C4-2B (cell line): ENCODE measurements around the gene TXNIP.

ENCODE experiments used
- H3K27ac ChIP-seq: fragments of 450-650 bp; 2 replicates; pipeline ENCODE4 v1.5.1; 2017
- CTCF ChIP-seq: fragments of 450-650 bp; conservative IDR thresholded peaks from 2 replicates; pipeline ENCODE4 v1.5.1; 2017; ENCODE audit warnings: mild to moderate bottlenecking
- ZFX ChIP-seq: fragments of 450-650 bp; IDR thresholded peaks from 2 replicates; pipeline ENCODE4 v1.6.1; 2017

The TXNIP gene

GRCh38 chr1:145952903-145953302 is 43.5 kb downstream of the TXNIP start:
- no peak overlapping the region for H3K27ac ChIP-seq
- TF ChIP-seq CTCF = no peak
- TF ChIP-seq ZFX = no peak

GRCh38 chr1:145951526-145951925 is 44.9 kb downstream of the TXNIP start:
- H3K27ac ChIP-seq = no peak overlapping the region
- no peak for TF ChIP-seq CTCF
- TF ChIP-seq ZFX = no peak

- H3K27ac ChIP-seq = no peak overlapping the region
- TF ChIP-seq CTCF (no peak), ZFX (no peak)
Observed at GRCh38 chr1:145949219-145949618, 47.2 kb downstream of the TXNIP start.

- no peak overlapping the region for H3K27ac ChIP-seq
- no peak for TF ChIP-seq ZFX
Observed at GRCh38 chr1:145947551-145947950, 48.8 kb downstream of the TXNIP start.

- TF ChIP-seq CTCF (no peak), ZFX (no peak)
- no peak overlapping the region for H3K27ac ChIP-seq
Observed at GRCh38 chr1:145946477-145946986, 49.8 kb downstream of the TXNIP start.

- TF ChIP-seq CTCF (no peak), ZFX (no peak)
Observed at GRCh38 chr1:145944532-145944931, 51.8 kb downstream of the TXNIP start.

GRCh38 chr1:145942871-145943270 is 53.5 kb downstream of the TXNIP start:
- TF ChIP-seq CTCF (no peak), ZFX (no peak)
- H3K27ac ChIP-seq = no peak overlapping the region

More at GRCh38 chr1:145944532-145944931, 51.8 kb downstream of the TXNIP start:
- H3K27ac ChIP-seq = no peak overlapping the region
